ENCODE measurements around the gene ZSCAN20.

DNA sequence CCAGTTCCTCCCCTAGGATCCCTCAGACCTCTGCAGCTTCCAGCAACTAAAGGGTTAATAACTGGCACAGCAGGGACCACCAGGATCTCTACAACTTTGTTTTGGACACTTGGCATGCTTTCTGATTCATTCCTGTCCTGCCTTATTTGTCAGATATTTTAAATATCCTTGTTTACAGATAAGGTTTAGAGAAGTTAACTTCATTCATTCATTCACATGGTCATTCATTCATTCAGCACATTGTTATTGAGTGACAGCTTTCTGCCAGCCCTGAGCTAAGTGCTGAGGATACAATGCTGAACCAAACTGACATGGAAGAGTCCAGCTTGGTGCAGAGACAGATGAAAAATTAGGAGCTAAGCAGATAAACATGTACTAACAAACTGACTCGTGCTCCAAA is 32.8 kb upstream of the ZSCAN20 start:
- TF ChIP-seq CTCF (IDR thresholded peaks at IDR 0.05; ENCODE audit: low read depth, low read length, missing input control): no peak
- TF ChIP-seq TAF1 (conservative IDR thresholded peaks at IDR 0.05): no peak
- no peak for TF ChIP-seq SP1 (IDR thresholded peaks at IDR 0.05)
- TF ChIP-seq, protein P1, sequence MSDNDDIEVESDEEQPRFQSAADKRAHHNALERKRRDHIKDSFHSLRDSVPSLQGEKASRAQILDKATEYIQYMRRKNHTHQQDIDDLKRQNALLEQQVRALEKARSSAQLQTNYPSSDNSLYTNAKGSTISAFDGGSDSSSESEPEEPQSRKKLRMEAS (IDR thresholded peaks at IDR 0.05): no peak
- TF ChIP-seq GABPA (IDR thresholded peaks at IDR 0.05 in 1 of 2, conservative IDR thresholded peaks at IDR 0.05 in 1 of 2): no peak
- no peak for TF ChIP-seq EGR1 (IDR thresholded peaks at IDR 0.05; ENCODE audit: low read depth in 2 of 2)
- no peak for TF ChIP-seq JUND (IDR thresholded peaks at IDR 0.05)
- no peak for TF ChIP-seq RAD21 (IDR thresholded peaks at IDR 0.05)
- TF ChIP-seq, protein P2, sequence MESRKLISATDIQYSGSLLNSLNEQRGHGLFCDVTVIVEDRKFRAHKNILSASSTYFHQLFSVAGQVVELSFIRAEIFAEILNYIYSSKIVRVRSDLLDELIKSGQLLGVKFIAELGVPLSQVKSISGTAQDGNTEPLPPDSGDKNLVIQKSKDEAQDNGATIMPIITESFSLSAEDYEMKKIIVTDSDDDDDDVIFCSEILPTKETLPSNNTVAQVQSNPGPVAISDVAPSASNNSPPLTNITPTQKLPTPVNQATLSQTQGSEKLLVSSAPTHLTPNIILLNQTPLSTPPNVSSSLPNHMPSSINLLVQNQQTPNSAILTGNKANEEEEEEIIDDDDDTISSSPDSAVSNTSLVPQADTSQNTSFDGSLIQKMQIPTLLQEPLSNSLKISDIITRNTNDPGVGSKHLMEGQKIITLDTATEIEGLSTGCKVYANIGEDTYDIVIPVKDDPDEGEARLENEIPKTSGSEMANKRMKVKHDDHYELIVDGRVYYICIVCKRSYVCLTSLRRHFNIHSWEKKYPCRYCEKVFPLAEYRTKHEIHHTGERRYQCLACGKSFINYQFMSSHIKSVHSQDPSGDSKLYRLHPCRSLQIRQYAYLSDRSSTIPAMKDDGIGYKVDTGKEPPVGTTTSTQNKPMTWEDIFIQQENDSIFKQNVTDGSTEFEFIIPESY (IDR thresholded peaks at IDR 0.05): no peak
- no peak for TF ChIP-seq HNF4A (conservative IDR thresholded peaks at IDR 0.05)
- no peak for TF ChIP-seq FOXA1 (IDR thresholded peaks at IDR 0.05)

Data from liver (tissue), 3 donors.